GM13977 (cell line): ENCODE data around the gene CCNT2.

Experiments
- DNase-seq: peaks from one replicate; pipeline ENCODE4 v3.0.0; 2012; ENCODE audit warnings: low spot score
- in situ Hi-C: fragments of 300-500 bp; cut with MboI; formaldehyde crosslinking; loops from one replicate; pipeline ENCODE4 v1.12.0; 2022; ENCODE audit warnings: low sequenced_read_pairs, low pct_unique_long_range_greater_than_20kb, mixed read lengths, inconsistent platforms; ENCODE audit not compliant: unreplicated experiment
- TF ChIP-seq, protein P1 (sequence below): IDR thresholded peaks from 2 replicates; pipeline ENCODE4 v1.5.1; 2012; ENCODE audit warnings: mild to moderate bottlenecking, control low read depth; ENCODE audit not compliant: insufficient read depth; ENCODE audit errors: extremely low read depth, missing control alignments

CCNT2 gene

DNA sequence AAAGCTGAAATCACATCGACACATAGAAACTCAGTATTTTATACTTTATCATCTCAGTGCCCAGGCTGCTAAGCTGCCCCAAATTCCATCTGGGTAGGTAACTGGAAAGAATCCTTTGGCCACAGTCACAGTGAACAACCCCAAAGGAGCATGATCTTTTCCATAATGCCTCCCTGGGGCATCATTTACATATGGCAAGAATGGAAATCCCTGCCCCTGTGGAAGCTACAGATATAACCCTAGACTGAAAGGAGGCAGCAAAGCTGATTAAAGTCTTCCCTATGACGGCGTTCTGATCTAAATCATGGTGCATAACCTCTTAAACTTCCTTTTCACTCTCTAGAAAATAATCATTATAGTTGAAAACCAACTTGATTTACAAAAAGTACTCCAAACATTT is 87.1 kb downstream of the CCNT2 start:
- TF ChIP-seq, protein P1, sequence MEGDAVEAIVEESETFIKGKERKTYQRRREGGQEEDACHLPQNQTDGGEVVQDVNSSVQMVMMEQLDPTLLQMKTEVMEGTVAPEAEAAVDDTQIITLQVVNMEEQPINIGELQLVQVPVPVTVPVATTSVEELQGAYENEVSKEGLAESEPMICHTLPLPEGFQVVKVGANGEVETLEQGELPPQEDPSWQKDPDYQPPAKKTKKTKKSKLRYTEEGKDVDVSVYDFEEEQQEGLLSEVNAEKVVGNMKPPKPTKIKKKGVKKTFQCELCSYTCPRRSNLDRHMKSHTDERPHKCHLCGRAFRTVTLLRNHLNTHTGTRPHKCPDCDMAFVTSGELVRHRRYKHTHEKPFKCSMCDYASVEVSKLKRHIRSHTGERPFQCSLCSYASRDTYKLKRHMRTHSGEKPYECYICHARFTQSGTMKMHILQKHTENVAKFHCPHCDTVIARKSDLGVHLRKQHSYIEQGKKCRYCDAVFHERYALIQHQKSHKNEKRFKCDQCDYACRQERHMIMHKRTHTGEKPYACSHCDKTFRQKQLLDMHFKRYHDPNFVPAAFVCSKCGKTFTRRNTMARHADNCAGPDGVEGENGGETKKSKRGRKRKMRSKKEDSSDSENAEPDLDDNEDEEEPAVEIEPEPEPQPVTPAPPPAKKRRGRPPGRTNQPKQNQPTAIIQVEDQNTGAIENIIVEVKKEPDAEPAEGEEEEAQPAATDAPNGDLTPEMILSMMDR = no peak
- no peak for DNase-seq
- in situ Hi-C loops = loop anchor here (25.0 kb wide), 1 partner anchor 707 kb away; no protein-coding TSS in a partner anchor
